Cardiac fibroblast (primary cell): ENCODE measurements around the gene MBNL2.

Experiments used
- DNase-seq, 2 donors: peaks; one replicate each; pipeline versions ENCODE4 v3.0.0 to v3.0.0-alpha.2; 2010; ENCODE audit warnings: low read depth in 2 of 2
- H3K4me3 ChIP-seq, 2 donors: replicated peaks in 1 of 2; 1 replicate in 1 of 2; 2 replicates in 1 of 2; pipeline ENCODE4 v1.5.1; 2011; ENCODE audit warnings: low read depth in 2 of 2, low read length in 2 of 2, mild to moderate bottlenecking in 2 of 2, moderate library complexity in 1 of 2
- TF ChIP-seq, protein P1 (sequence below): IDR thresholded peaks from one replicate; pipeline ENCODE4 v1.5.1; 2011; ENCODE audit warnings: low read depth, mild to moderate bottlenecking, low read length, inconsistent platforms

The MBNL2 gene

DNA sequence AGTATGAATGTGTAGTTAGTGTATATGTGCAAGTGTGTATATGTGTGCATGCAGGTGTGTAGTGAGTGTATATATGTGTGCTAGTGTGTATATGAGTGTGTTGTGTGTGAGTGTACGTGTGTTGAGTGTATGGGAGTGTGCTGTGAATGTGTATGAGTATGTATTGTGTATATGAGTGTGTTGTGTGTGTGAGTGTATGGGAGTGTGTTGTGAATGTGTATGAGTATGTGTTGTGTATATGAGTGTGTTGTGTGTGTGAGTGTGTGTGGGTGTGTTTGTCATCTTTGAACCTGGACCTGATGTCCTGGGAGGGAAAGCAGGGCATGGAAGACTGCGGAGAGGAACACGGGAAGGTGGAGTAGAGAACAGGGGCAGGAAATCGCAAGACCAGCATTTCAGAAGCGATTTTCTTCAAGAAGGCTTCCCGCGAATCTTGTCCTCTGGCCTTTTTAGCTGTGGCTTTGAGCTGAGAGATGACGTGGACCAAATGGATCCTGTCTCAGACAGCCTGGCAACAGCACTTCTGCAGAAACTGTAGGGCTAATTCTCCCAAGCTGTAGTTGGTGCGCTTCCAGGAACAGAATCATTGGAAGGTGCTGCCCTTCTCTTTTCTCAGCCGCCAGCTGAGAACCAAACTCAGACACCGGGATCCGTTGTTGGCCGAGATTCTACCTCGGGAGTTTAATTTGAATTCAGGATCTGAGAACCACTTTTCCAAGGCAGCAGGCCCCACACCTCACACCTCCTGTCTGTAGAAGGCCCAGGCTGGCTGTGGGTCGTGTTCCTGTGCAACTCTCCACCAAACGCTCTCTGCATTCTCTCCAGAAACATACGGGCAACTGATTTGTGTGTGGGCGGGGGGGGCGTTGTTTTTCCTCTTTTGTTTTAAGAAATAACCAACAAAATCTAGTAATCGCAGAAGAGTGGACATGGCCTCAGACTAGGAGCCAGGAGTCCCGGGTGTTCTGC is 117.2 kb downstream of the MBNL2 start:
- TF ChIP-seq, protein P1, sequence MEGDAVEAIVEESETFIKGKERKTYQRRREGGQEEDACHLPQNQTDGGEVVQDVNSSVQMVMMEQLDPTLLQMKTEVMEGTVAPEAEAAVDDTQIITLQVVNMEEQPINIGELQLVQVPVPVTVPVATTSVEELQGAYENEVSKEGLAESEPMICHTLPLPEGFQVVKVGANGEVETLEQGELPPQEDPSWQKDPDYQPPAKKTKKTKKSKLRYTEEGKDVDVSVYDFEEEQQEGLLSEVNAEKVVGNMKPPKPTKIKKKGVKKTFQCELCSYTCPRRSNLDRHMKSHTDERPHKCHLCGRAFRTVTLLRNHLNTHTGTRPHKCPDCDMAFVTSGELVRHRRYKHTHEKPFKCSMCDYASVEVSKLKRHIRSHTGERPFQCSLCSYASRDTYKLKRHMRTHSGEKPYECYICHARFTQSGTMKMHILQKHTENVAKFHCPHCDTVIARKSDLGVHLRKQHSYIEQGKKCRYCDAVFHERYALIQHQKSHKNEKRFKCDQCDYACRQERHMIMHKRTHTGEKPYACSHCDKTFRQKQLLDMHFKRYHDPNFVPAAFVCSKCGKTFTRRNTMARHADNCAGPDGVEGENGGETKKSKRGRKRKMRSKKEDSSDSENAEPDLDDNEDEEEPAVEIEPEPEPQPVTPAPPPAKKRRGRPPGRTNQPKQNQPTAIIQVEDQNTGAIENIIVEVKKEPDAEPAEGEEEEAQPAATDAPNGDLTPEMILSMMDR, result no peak
- DNase-seq, result peak; percentile 84 to 95
- H3K4me3 ChIP-seq, result no peak overlapping the region

DNA sequence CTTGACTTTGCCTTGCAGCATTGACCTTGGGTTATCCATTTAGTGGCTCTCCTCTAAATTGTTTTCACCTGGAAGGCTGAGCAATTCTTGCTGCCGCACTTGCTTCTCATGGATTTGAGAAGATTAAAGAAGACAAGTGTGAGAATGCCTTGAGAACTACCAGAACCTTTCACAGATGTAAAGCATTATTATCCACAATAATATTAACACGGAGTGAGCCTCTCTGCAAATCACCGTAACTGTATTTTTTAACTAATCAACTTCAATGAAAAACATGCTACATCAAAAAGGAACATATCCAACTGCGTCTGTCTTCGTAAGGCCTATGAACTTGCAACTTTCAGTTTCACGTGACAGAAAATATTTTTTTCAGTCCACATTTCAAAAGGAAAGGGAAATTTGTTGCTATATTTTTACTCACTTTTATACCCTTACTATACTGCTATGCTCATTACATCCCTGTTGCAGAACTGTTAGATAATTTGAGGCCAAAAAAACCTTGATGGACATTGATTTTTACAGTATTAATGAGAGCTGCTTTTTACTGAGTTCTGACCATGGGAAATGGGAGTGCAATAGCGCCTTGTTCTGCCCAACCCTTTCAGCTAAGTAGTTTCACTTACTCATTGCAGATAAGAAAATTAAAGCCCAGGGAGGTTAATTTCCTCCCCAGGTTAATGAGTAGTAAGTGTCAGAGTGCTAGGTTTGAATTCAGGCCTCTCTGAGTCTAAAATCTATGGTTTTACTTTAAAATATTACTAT is 118.0 kb downstream of the MBNL2 start:
- no peak for DNase-seq
- TF ChIP-seq, protein P1, result no peak
- H3K4me3 ChIP-seq, result no peak overlapping the region

DNA sequence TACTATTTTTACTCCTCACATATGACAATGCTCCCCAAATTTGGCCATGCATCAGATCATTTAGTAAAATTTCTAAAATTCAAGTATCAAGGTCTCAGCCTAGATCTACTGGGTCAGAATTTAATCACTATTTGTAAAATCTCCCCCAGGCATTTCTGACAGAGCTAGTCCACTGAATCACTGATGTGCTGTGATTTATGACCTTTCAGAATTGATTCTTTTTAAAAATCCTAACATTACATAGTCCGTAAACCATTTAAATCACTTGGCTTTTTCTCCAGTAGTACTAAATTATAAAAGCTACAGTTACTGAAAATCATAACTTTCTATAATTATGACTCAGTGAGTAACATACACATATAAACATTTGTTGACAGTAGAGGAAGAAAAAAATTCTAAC is 119.0 kb downstream of the MBNL2 start:
- TF ChIP-seq, protein P1, result no peak
- no peak overlapping the region for H3K4me3 ChIP-seq
- DNase-seq, result no peak

DNA sequence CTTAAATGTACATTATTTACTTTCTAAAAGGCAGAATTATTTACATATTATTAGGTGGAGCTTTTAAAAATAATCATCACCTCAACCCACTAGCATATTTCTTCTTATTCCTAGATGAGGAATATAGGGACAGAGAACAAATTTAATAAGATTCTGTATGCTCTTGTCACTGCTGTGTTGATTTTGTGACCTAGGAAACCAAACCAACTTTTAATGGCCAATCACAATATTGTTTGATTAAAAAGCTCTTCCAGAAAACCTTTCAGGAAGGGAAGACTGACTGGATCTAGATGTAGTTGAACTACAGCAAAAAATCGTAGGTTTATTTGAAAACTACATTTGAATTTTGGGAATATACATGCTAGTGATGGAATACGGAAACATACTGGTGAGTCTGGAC is 120.0 kb downstream of the MBNL2 start:
- TF ChIP-seq, protein P1, result no peak
- DNase-seq, result no peak
- no peak overlapping the region for H3K4me3 ChIP-seq

DNA sequence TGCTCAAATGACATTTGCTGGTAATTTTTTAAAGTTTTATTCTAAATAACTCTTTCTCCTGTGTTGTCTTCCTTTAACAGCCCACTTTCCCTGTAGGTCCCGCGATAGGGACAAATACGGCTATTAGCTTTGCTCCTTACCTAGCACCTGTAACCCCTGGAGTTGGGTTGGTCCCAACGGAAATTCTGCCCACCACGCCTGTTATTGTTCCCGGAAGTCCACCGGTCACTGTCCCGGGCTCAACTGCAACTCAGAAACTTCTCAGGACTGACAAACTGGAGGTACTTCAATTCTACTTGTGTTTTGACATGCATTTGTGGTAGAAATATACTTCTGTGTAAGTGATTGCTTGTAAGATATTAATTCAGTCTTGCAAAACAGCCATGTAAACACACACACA is 120.8 kb downstream of the MBNL2 start:
- H3K4me3 ChIP-seq, result no peak overlapping the region
- TF ChIP-seq, protein P1, result no peak
- no peak for DNase-seq

DNA sequence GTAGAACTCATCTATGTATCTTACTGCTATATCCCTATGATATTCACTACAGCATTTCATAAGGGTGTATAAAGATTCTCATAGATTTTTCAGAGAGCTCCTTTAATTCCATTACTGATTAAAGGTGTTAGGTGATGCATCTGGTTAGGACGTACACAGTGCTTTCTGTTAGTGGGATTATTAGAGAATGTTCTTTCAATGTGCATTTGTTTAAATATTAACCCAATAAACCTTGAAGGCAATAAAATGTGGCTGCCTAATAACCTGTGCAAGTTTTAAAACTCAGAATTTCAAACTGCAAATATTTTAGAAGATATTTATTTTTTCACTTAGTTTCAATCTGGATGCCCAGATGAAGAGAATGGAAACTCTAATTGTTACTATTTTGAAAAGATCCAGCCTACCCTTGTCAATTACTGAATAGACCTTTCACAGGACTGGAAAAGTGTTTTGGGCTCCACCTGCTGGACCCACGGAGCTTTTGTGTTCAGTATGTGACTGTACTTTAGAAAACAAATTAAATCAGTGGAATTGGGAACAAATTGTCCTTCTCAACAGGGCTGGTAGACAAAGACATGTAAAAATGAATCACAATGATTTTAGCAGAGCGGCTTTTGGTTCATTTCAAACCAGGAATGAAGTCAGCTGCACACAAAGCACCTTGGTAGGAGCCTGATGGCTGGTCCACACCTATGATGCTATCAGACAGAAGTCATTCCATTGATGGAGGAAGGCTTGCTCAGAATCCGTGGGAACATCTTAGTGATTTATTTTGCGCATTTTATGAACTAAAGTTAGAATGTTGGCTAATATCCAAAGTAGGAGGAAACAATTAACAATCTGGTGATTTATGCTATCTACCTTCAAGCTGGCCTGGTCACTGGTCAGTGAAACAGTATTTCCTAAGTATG is 122.4 kb downstream of the MBNL2 start:
- DNase-seq, result peak; percentile 79 to 80
- no peak overlapping the region for H3K4me3 ChIP-seq
- TF ChIP-seq, protein P1, result peak; percentile 76
